Measurements from ENCODE around the gene MRS2.

- TF ChIP-seq CTCF (IDR thresholded peaks at IDR 0.05), result no peak
- TF ChIP-seq POLR2A (IDR thresholded peaks at IDR 0.05), result no peak
Measured at GRCh38 chr6:24454452-24454851, 51.7 kb downstream of the MRS2 start.
